NCI-H2029 (cell line): ENCODE results near the gene NAALADL2.

Experiments
- DNase-seq: peaks from one replicate; lab custom pipeline; 2025; lab: John Stamatoyannopoulos, UW

The NAALADL2 gene

DNA sequence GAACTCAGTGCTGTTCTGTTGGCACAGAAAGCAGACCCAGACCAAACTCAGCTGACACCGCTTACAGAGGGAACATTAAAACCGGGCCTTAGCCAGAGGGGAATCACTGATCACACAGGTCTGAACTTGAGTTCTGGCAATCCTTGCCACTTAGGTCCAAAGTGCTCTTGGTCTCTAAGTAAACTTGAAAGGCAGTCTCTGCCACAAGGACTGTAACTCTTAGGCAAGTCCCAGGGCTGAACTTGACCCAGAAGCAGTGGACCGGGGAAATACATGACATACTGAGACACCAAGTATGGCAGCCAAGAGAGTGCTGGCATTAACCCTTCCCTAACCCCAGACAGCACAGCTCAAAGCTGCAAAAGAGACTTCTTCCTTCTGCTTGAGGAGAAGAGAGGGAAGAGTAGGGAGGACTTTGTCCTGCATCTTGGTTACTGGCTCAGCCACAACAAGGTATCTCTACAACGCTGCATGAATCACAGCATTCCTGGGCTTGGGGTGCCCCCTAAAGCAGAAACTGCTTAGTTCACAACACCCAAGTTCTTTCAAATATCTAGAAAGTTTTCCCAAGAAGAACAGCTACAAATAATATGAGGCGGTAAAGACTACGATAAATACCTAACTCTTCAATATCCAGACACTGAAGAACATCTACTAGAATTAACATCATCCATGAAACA is 32.5 kb downstream of the NAALADL2 start:
- DNase-seq: no peak

DNA sequence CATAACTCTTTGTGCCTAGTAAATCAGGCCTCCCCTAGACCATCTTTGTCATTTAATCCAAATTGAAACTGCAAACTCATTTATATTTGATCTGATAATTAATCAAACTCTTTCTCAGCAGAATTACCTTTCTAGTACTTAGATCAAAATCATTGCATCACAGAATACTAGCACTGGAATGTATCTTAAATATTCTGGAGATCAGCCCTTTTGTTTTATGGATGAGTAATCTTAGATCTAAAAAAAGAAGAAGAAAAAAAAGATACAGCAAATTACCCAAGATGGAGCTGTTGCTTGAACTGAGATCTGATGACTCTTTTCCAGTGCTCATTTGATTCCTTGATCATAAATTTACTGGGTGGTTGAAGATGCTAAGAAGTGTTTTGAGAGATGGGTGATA is 47.9 kb downstream of the NAALADL2 start:
- DNase-seq: no peak

DNA sequence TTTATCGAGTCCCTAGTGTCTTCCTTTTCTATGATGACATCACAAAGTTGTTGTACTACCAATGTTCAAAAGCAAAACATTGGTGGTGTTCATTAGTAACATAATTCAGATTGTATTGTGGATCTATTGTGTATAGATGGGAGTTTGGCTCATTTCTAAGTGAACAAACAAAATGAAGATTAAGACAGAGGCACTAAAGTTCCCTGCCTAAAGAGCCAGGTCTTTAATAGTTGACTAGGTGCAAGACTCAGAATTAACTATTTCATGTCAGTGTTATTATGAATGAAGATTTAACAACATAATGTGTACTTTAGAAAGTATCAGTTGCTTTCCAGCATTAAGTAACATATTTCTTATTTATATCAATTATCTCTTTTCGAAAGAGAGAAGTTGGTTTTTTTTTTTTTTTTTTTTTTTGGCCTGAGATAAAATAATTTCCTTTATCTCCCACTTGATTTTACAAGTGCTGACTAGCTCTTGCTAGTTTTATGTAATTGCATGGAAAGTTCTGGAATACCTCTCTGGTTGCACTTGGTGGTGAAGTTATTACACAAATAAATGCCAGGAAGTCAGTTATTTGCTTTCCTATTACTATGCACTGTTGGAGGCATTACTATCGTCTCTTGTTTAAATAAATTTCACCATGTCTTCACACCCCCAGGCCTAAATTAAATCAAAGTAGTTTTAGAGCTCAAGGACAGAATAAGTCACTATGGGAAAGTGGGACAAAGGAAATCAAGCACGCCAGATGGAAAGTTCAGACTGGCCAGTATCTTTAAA is 48.7 kb downstream of the NAALADL2 start:
- DNase-seq: no peak

DNA sequence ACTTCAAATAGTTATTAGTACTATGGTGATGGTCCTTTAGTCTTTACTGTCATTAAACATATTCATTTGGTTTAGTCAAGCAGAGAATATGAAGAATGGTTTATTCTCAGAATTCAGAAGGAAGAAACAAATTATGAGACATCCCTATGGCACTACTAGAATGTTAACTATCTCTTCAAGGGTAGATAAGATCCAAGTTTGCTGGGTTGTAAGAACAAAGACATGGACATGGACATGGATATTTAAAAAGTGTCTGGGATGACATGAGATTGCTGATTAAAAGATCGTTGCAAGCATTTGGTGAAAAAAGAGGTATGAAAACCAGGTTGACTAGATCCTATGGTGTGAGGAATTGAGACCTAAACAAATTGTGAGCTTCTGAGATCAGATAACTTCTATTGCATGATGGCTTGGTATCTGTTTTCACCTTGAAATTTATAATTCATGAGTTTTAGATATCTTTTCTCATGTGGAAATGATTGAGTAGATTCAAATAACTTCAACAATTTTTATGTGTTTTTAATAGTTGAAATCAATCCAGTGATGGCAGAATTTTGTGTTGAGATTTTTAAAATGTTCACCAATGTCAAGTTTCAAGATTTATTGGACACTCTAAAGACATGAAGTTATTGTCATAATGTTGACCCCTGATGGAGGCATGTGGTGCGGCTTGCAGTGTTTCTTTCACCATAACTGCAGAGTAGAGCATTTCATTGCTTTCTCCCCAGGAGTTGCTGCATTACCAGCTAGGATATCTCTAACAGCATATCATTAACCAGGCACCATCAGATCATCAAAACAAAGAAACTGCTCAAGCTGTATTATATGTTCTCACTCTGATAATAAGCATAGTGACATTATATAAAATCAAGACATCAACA is 72.6 kb downstream of the NAALADL2 start:
- no peak for DNase-seq

DNA sequence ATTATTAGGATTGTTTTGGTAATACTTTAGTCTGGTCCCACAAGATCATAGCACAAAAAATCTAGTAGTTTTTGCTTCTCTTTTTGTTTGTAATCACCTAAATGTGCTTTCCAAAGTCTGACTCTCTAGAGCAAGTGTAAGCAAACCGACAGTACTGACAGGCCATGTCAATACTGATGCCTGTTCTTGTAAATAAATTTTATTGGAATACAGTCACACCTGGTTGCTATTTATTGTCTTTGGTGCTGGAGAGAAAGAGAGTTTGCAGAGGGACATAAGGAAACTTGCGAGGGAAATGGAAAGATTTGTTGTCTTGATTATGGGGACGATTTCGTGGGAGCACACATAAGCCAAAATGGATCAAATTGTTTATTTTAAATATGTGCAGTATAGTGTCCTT is 77.5 kb downstream of the NAALADL2 start:
- no peak for DNase-seq

DNA sequence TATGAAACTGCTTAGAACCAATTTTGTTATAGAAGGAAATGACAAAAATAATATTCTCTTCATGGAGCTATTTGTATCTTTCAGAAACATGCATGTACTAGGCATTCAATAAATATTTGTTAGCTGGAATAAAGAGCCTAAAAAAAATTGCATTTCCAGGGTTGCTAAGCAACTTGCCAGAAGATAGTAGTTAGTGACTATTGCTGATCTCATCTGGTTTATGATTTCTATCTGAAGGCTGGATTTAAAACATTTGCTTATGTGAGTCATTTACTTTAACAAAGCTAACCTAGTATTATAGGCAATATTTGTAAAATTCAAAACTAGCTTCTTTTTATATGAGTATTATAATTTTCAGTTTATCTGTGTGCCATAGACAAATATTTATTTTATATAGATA is 78.3 kb downstream of the NAALADL2 start:
- no peak for DNase-seq

DNA sequence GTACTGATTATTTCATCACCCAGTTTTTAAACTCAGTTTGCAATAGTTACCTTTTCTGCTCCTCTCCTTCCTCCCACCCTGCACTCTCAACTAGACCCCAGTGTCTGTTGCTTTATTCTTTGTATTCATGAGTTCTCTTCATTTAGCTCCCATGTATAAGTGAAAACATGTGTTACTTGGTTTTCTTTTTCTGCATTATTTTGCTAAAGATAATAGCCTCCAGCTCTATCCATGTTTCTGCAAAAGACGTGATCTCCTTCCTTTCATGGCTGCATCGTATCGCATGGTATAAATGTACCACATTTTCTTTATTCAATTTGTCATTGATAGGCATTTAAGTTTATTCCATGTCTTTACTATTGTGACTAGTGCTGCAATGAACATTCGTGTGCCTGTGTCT is 79.0 kb downstream of the NAALADL2 start:
- no peak for DNase-seq

DNA sequence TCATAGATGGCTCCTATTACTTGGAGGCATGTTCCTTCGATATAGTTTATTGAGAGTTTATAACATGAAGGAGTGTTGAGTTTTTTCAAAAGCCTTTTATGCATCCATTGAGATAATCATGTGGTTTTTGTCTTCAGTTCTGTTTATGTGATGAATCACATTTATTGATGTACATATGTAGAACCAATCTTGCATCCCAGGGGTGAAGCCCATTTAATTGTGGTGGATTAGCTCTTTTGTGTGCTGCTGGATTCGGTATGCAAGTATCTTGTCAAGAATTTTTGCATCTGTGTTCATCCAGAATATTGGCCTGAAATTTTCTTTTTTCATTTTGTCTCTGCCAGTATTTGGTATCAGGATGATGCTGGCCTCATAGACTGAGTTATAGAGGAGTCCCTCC is 81.0 kb downstream of the NAALADL2 start:
- DNase-seq: no peak

DNA sequence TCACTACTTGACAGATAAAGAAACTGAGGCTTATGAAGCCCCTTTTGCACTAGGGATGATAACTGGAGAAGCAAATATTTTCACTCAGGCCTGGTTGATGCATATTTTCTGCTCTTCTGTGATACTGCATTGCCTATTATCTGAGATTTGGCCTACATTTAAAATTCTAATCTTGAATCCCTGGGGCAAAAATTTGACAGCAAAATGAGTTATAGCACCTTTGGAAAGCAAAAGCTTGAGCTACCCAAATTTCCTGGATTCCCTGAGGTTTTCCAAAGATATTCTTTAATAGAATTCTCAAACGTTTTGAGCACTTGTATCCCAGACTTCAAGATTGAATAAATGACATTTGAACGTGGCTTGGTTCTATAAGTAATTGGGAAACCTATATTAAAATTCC is 86.1 kb downstream of the NAALADL2 start:
- DNase-seq: no peak

DNA sequence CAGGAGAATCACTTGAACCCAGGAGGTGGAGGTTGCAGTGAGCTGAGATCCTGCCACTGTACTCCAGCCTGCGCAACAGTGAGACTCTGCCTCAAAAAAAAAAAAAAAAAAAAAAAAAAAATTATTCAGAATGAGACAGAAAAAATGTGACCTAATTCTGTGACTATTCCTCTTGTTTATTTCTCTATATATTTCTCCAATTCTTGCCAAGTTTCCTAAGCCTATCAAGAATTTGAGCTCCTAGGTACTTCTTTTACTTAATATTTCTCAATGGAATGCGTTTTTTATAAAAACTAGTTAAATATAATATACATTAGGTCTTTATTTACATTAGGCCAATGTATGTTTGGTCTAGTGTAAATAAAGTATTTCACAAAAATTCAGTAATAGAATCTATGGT is 86.8 kb downstream of the NAALADL2 start:
- DNase-seq: no peak

DNA sequence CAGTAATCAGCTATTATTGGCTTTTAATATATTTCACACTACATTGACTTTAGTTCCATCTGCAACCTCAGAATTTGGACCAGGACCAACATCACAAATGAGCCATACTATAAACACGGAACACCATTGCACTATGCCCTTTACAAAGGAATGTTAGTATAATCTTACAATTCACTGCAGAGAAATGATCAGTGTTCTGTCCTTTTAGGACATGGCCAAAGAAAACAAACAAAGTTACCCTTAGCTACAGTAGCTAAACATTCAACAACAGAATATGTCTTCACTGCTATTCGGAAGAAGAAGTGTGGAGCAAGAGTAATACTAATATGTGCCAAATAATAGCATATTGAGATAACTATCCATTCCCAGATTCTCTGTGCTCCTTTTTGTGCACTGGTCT is 90.4 kb downstream of the NAALADL2 start:
- DNase-seq: no peak

DNA sequence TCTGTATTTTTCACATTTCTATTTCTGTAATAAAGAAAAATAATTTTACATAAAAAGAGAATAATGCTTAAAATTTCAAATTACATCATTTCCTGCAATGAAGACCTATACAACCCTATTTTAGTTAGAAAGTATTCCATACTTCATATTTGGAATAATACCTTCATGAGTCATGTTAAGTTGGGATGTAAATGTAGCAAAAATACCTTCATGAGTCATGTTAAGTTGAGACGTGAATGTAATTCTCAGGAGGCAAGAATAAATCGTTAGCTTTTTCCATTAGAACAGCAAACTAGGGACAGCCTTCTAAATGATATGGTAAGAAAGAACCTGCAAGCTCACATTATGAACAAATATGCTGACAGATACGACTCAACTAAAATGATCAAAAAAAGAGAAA is 91.9 kb downstream of the NAALADL2 start:
- DNase-seq: no peak

DNA sequence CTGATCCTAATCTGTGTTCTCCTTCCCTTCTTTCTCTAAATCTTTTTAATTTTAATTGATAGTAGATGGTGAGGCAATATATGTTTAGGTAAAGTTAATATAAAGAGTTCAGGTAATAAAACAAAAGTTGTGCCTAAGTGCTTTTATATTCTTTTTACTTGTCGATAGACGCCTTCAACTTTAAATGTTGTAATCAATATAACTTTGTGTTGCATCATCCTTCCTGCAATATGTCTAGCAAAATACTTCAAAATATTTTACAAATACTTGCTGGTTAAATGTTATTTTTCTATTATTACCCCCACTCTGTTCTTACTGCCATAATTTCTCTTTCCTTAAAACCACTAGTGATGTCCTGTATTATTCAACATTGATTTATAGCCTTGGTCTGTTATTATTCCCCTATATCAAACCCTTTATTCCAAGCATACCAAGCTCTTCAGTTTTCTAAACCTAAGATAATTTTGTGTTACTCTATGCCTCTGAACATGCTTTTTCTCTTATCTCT is 92.4 kb downstream of the NAALADL2 start:
- DNase-seq: no peak

DNA sequence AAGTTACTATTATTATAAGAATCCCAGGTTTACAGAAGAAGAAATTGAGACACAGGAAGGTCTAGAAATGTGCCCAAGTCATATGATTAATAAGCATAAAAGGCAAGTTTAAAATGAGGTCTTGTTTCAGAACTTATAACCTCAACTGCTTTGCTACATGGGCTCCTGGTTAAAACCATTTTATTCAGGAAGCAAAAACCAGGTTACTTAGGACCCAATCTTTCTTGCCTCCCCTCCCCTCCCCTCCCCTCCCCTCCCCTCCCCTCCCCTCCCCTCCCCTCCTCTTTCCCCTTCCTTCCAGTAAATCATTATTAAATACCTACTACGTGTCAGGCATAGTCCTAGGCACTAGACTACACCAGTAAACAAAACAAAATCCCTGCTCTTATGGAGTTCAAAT is 93.9 kb downstream of the NAALADL2 start:
- DNase-seq: no peak

DNA sequence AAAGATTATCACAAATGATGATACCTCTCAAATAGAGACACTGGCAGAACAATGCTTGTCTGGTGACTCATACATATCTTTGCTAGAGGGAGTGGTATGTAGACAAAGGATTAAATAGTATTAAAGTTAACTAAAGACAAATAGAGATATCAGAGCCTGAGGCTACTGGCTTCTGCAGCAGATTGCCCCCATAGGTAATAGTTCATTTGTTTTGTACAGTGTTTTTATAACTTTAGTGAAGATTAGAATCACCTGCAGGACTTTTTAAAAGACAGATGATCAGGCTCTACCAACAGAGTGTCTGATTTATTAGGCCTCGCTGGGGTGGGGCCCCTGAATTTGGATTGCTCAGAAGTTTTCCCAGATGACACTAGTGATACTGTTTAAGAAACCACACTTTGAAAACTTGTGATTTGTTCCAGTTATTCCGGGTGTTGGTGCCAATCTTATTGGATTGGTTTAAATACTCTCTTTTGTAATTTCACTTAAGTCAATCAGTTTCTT is 96.4 kb downstream of the NAALADL2 start:
- DNase-seq: no peak

DNA sequence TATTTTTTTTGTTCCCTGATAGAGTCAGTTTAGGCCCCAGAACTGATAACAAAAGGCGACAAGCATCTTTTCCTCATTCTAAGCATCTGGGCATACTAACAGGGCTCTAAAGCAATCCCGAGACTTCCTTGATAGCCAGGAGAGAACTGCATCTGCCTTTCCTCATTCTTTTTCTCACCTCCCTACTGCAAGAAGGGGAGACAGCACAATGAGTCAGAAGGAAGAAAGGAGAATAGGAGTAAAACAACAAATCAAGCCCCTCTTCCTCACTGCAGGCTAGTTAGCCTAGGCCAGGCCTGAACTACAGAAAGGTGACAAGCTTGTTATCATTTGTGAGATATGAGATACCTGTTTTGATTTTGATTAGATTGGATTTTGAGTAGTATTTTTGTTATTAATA is 97.9 kb downstream of the NAALADL2 start:
- no peak for DNase-seq

DNA sequence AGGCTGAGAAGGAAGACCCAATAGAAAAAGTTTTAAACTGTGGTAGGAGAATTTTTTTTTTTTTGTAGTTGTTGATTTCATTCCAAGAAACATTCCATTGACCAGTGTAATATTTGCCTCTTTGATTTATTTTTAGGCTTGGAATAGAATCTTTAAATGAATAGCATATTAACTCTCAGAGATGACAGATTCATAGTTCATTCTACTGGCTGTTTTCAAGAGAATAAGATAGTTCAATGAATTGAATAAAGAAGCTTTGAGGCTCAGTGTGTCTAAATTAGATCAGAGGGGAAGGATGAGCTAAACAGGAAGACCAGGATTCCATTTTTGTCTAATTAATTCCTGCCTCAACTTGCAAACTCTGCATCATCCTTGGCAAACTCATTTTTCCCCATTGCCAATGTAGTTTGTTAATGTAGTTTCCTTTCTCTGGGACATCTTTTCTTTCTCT is 98.4 kb downstream of the NAALADL2 start:
- no peak for DNase-seq

DNA sequence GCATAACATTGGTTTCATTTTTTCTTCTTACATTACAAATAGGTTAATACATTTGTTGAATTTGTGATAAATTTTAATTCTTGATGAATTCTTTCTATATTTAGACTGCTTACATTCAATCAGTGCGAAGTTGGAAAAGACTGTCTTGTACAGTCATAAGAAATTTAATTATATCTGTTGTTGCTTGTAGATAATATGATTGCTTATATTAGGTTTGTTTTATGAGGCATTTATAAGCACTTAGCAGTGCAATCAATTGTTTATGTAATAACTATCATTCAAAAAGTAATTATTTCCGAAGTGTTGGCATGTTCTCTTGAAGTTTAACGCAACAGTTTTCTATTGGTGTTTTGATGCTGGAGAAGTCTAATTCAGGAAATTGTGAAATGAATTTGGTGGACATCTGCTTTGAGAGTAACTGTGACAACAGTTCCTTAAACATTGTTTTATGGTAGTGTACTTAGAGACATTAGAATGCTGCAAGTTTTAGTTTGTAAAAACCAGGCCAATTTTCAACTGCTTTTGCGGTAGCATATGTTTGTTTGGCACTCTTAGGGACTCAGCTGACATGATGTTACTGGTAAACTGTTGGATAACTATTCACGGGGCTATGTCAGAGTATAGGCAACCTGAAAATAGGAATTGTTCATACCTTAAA is 99.7 kb downstream of the NAALADL2 start:
- no peak for DNase-seq

DNA sequence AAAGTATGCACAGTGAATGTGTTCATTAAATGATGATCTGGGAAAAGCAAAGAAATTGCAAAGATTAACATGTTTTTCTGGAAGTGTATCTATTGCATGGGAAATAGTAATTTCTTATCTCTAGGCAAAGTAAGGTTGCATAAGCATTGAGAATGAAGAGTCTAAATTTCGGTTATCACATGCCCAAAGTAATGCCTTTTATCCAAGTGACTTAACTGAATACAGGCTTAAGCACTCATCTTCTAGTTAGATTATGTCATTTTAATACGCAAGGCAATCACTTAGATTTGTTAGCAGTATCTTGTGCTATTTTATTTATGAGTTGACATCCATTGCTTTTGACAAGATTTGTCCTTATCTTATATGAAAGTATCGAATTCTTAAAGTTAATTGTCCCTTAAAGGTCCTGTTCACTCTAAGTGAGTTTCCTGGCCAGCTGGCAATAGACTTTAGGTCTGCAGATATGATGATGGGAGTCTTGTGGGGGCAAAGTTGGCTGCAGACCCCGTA is 100.5 kb downstream of the NAALADL2 start:
- no peak for DNase-seq

DNA sequence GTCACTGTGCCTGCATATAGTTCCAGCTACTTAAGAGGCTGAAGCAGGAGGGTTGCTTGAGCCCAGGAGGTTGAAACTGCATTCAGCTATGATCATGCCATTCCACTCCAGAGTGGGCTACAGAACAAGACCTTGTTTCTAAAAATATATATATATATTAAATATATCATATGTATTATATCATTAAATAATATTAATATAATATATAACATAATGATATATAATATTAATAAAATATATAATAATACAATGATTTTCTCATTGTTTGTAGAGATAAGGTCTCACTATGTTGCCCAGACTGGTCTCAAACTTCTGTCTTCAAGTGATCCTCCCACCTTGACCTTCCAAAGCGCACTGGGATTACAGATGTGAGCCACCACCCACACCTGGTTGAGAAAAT is 101.8 kb downstream of the NAALADL2 start:
- no peak for DNase-seq

DNA sequence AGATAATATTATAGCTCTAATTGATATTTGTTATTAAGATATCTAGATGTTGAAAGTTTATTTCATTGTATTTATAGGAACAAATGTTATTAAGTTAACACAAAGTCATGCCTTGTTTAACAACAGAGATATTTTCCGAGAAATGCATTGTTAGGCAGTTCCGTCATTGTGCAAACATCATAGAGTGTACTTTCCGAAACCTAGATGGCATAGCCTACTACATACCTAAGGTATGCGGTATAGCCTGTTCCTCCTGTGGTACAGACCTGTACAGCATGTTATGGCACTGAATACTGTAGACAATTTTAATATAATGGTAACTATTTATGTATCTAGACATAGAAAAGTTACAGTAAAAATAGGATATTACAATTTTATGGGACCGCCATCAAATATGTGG is 114.3 kb downstream of the NAALADL2 start:
- no peak for DNase-seq

DNA sequence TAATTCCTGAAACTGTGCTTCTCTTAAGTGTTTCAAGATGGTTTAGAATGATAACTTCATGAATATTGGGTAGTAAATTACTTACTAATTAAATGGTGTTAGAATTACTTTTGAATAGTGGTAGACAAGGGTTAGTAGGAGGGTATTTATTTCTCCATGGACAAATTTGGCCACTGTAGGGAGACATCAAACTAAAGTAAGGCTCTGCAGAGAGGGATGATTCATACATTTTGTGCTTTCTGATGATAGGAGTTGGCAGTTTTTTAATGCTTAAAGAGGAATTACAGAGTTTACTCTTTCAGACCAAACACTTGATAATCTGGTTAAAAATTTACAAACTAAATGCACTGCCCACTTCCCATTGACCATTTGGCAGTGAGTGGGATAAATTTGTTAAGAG is 127.6 kb downstream of the NAALADL2 start:
- no peak for DNase-seq
